GM21786 (cell line): ENCODE measurements around the gene MYL7.

Experiments
- ATAC-seq: cut with Tn5 transposase; IDR thresholded peaks from one replicate; pipeline ENCODE4 v1.9.1; 2021; ENCODE audit not compliant: unreplicated experiment

The MYL7 gene

GRCh38 chr7:44150966-44151941 is 10.1 kb upstream of the MYL7 start:
- no peak for ATAC-seq

GRCh38 chr7:44150466-44150832 is 9.3 kb upstream of the MYL7 start:
- peak; percentile 77 for ATAC-seq

GRCh38 chr7:44149571-44150465 is 8.7 kb upstream of the MYL7 start:
- ATAC-seq: no peak

GRCh38 chr7:44148961-44149536 is 7.9 kb upstream of the MYL7 start:
- ATAC-seq: no peak

- ATAC-seq: no peak
Observed at GRCh38 chr7:44148166-44148565, 7.0 kb upstream of the MYL7 start.

- no peak for ATAC-seq
Observed at GRCh38 chr7:44147026-44147991, 6.2 kb upstream of the MYL7 start.

GRCh38 chr7:44145969-44146911 is 5.1 kb upstream of the MYL7 start:
- ATAC-seq: no peak

- no peak for ATAC-seq
Observed at GRCh38 chr7:44145479-44145968, 4.4 kb upstream of the MYL7 start.

GRCh38 chr7:44144968-44145478 is 3.9 kb upstream of the MYL7 start:
- ATAC-seq: no peak

- ATAC-seq: no peak
Observed at GRCh38 chr7:44144426-44144967, 3.4 kb upstream of the MYL7 start.

GRCh38 chr7:44143646-44144250 is 2.6 kb upstream of the MYL7 start:
- no peak for ATAC-seq

GRCh38 chr7:44142028-44142427 is 896 bp upstream of the MYL7 start:
- ATAC-seq: no peak

GRCh38 chr7:44140341-44140740 is 791 bp downstream of the MYL7 start:
- no peak for ATAC-seq

- ATAC-seq: no peak
Observed at GRCh38 chr7:44139311-44140010, 1.7 kb downstream of the MYL7 start.

- ATAC-seq: no peak
Observed at GRCh38 chr7:44138698-44139097, 2.4 kb downstream of the MYL7 start.

GRCh38 chr7:44136731-44137130 is 4.4 kb downstream of the MYL7 start:
- ATAC-seq: no peak

- ATAC-seq: no peak
Observed at GRCh38 chr7:44134943-44135628, 6.0 kb downstream of the MYL7 start.
